ENCODE data around the gene SHANK3.

DNA sequence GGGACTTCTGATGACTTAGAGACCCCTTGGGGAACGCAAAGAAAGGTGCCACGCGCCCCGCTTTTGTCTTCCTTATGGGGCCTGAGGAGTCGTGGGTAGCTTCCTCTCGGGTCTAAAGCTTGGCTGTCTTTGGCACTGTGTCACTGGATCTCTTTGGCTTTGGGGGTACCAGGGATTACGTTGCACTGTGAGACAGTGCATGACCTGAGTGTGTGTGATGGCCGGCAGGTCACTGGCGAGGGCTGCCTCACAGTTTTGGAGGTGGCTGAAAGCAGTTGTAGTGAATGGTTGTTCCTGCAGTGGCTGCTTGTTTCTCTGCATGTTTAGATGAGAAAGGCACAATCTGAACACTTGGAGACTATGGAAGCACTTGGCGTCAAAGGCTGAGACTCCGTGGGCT lies 38.9 kb upstream of the SHANK3 start:
- TF ChIP-seq, protein P1, sequence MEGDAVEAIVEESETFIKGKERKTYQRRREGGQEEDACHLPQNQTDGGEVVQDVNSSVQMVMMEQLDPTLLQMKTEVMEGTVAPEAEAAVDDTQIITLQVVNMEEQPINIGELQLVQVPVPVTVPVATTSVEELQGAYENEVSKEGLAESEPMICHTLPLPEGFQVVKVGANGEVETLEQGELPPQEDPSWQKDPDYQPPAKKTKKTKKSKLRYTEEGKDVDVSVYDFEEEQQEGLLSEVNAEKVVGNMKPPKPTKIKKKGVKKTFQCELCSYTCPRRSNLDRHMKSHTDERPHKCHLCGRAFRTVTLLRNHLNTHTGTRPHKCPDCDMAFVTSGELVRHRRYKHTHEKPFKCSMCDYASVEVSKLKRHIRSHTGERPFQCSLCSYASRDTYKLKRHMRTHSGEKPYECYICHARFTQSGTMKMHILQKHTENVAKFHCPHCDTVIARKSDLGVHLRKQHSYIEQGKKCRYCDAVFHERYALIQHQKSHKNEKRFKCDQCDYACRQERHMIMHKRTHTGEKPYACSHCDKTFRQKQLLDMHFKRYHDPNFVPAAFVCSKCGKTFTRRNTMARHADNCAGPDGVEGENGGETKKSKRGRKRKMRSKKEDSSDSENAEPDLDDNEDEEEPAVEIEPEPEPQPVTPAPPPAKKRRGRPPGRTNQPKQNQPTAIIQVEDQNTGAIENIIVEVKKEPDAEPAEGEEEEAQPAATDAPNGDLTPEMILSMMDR (conservative IDR thresholded peaks at IDR 0.05): no peak
- no peak; the same call in 1 of the 2 replicates for TF ChIP-seq ZFX (IDR thresholded peaks at IDR 0.05)
